Ascending aorta (tissue), 2 donors: ENCODE measurements around the gene PDE3A. TPM values are rescaled to one million over a fixed set of nuclear protein-coding genes. Genes with fewer than 3 reads are reported as not detected.
A peak's percentile ranks its signal among the peaks of the same experiment; 100 is the strongest.

Experiments used
- DNase-seq, 2 donors: peaks; one replicate each; pipeline ENCODE4 v3.0.0-alpha.2; 2019; ENCODE audit warnings: low spot score in 2 of 2
- H3K27ac ChIP-seq, 2 donors: fragments of 200-600 bp; sonication (generic); one replicate each; pipeline ENCODE4 v1.5.1; 2016 to 2017; ENCODE audit warnings: mild to moderate bottlenecking in 1 of 2
- H3K27me3 ChIP-seq: fragments of 200-600 bp; sonication (generic); one replicate; pipeline ENCODE4 v1.5.1; 2017
- H3K36me3 ChIP-seq, 2 donors: fragments of 200-600 bp; sonication (generic); one replicate each; pipeline ENCODE4 v1.5.1; 2016
- H3K4me1 ChIP-seq, 2 donors: fragments of 200-600 bp; sonication (generic); one replicate each; pipeline ENCODE4 v1.5.1; 2016 to 2017; ENCODE audit warnings: mild to moderate bottlenecking in 1 of 2
- H3K4me3 ChIP-seq, 2 donors: fragments of 200-600 bp; sonication (generic); one replicate each; pipeline ENCODE4 v1.5.1; 2016 to 2017; ENCODE audit warnings: mild to moderate bottlenecking in 1 of 2
- H3K9me3 ChIP-seq, 2 donors: fragments of 200-600 bp; sonication (generic); one replicate each; pipeline ENCODE4 v1.5.1; 2016
- intact Hi-C: fragments of 100-400 bp; cut with DNase I; formaldehyde crosslinking; loops from one replicate; pipeline ENCODE4 v1.15.1; 2023
- total RNA-seq: library from RNA; depleted of rRNA; stranded (reverse); fragments of >200 nt; gene quantifications from one replicate; pipeline ENCODE4 v1.1.0, GENCODE V29; 2016
- TF ChIP-seq, protein P1 (sequence below), 3 experiments: fragments of 200-600 bp in 2 of 3; fragments of 450-650 bp in 1 of 3; sonication (generic) in 2 of 3; IDR thresholded peaks; one replicate each; pipeline ENCODE4 v1.5.1; 2016 to 2019; ENCODE audit warnings: antibody characterized with exemption in 3 of 3, mild to moderate bottlenecking in 1 of 3, moderate library complexity in 1 of 3

Gene PDE3A
- total RNA-seq, 1 donor from 2014 or later: 33.7 TPM

DNA sequence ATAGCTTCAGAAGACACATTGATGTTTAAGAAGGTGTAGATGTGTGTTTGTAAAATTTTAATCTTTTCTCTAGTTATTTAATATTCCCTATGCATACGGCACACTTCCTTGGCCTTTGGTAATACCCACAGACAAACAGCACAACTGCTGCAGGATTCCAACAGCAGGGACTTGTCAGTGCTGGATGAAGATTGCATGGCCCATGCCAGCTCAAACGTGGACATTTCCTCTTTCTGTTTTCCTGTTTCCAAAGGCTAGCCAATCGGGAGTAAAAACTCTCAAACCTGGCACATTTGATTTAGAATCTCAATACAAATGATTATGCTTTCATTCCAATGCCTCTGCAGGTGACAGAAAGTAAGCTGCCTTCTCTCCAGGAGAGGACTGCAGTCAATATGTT is 22.5 kb upstream of the PDE3A start:
- no peaks in the 10 kb centered on the region for H3K36me3 ChIP-seq
- no peak for DNase-seq
- TF ChIP-seq, protein P1, sequence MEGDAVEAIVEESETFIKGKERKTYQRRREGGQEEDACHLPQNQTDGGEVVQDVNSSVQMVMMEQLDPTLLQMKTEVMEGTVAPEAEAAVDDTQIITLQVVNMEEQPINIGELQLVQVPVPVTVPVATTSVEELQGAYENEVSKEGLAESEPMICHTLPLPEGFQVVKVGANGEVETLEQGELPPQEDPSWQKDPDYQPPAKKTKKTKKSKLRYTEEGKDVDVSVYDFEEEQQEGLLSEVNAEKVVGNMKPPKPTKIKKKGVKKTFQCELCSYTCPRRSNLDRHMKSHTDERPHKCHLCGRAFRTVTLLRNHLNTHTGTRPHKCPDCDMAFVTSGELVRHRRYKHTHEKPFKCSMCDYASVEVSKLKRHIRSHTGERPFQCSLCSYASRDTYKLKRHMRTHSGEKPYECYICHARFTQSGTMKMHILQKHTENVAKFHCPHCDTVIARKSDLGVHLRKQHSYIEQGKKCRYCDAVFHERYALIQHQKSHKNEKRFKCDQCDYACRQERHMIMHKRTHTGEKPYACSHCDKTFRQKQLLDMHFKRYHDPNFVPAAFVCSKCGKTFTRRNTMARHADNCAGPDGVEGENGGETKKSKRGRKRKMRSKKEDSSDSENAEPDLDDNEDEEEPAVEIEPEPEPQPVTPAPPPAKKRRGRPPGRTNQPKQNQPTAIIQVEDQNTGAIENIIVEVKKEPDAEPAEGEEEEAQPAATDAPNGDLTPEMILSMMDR (IDR thresholded peaks at IDR 0.05): no peak
- intact Hi-C loops: no loop called here
- no peaks in the 10 kb centered on the region for H3K9me3 ChIP-seq
- peaks cover 0 to 10% of the 10 kb centered on the region in 2 donors for H3K4me1 ChIP-seq
- H3K27ac ChIP-seq: no peak overlapping the region
- H3K27me3 ChIP-seq: no peaks in the 10 kb centered on the region
- H3K4me3 ChIP-seq: no peak overlapping the region

GRCh38 chr12:20350026-20350425 is 18.3 kb upstream of the PDE3A start:
- TF ChIP-seq, protein P1 (IDR thresholded peaks at IDR 0.05): no peak
- Histone ChIP-seq H3K27me3 (no peaks in the 10 kb centered on the region), H3K4me3 (no peak overlapping the region), H3K36me3 (no peaks in the 10 kb centered on the region), H3K9me3 (no peaks in the 10 kb centered on the region), H3K27ac (peak overlapping the region; percentile 9 to 10), H3K4me1 (peaks cover 0 to 12% of the 10 kb centered on the region in 2 donors)
- intact Hi-C loops: no loop called here
- DNase-seq: no peak

DNA sequence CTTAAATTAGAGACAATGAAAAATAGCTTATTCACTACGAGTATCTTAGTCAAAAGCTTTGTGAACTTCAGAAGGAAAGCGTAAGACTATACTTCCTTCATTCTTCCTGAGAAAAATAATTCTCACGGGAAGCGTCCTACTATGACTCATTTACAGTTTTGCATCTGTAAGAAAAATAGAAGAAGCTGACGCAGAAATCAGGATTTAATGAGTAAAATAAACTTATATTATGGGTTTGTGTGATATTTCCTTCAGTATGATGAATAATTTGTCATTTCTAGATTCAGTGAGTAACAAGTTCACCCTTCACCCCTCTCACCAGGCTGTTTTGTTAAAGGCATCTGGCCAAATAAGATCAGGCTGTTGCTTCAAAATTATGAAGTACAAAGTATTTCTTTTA is 17.8 kb upstream of the PDE3A start:
- no peak overlapping the region for H3K4me3 ChIP-seq
- no peak for DNase-seq

DNA sequence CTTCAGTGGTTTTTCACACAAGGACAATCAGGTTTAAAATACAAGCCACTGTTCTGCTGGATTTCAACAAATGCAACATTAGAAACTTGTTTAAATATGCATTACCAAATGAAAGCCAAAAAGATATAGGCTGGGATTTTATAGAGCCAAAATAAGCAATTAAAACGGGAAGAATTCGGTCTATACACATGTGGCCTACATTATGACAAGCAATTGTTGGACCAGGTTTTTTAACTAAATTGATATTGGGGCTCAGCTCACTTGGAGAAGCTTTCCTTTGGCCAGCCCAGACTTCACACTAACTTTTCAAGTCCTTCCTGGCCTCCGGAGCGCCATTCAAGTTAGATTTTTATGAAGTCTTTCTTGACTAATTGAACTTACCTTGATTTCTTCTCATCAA is 16.9 kb upstream of the PDE3A start:
- TF ChIP-seq, protein P1 (IDR thresholded peaks at IDR 0.05): no peak
- no peak for DNase-seq
- H3K27me3 ChIP-seq: no peaks in the 10 kb centered on the region
- H3K27ac ChIP-seq: peak overlapping the region; percentile 6 to 53
- peaks cover 0 to 10% of the 10 kb centered on the region in 2 donors for H3K4me1 ChIP-seq
- intact Hi-C loops: no loop called here
- no peaks in the 10 kb centered on the region for H3K9me3 ChIP-seq
- no peaks in the 10 kb centered on the region for H3K36me3 ChIP-seq
- no peak overlapping the region for H3K4me3 ChIP-seq

More for the DNA sequence above, 17.8 kb upstream of the PDE3A start:
- no peaks in the 10 kb centered on the region for H3K36me3 ChIP-seq
- H3K27ac ChIP-seq: peak overlapping the region; percentile 9 to 10
- intact Hi-C loops: no loop called here
- H3K9me3 ChIP-seq: no peaks in the 10 kb centered on the region
- TF ChIP-seq, protein P1 (IDR thresholded peaks at IDR 0.05): no peak
- H3K4me1 ChIP-seq: peaks cover 0 to 12% of the 10 kb centered on the region in 2 donors
- H3K27me3 ChIP-seq: no peaks in the 10 kb centered on the region

GRCh38 chr12:20356048-20356447 is 12.3 kb upstream of the PDE3A start:
- TF ChIP-seq, protein P1 (IDR thresholded peaks at IDR 0.05): no peak
- intact Hi-C loops: no loop called here
- Histone ChIP-seq H3K36me3 (no peaks in the 10 kb centered on the region), H3K27me3 (no peaks in the 10 kb centered on the region), H3K4me3 (no peak overlapping the region), H3K27ac (no peak overlapping the region), H3K4me1 (peaks cover 0 to 13% of the 10 kb centered on the region in 2 donors), H3K9me3 (no peaks in the 10 kb centered on the region)
- no peak for DNase-seq

- H3K9me3 ChIP-seq: no peaks in the 10 kb centered on the region
- intact Hi-C loops: no loop called here
- no peaks in the 10 kb centered on the region for H3K36me3 ChIP-seq
- TF ChIP-seq, protein P1 (IDR thresholded peaks at IDR 0.05): no peak
- no peak for DNase-seq
- H3K4me1 ChIP-seq: peaks cover 0 to 11% of the 10 kb centered on the region in 2 donors
- H3K4me3 ChIP-seq: no peak overlapping the region
- no peak overlapping the region for H3K27ac ChIP-seq
- H3K27me3 ChIP-seq: no peaks in the 10 kb centered on the region
These were observed 7.9 kb upstream of the PDE3A start for GRCh38 chr12:20360407-20360806.
